ENCODE data around the gene SRGAP2.
"Not testable (repeated sequence)": the region's sequence is repeated elsewhere in the genome, so short reads cannot be mapped to it uniquely, and the experiment has no call there.

SRGAP2 gene

GRCh38 chr1:206234189-206234916 is 31.0 kb downstream of the SRGAP2 start:
- DNase-seq; in situ Hi-C loops (cut with HindIII; ENCODE audit: low pct_ligation_motif_present, low pct_unique_long_range_greater_than_20kb, low sequenced_read_pairs): not testable (repeated sequence)

- in situ Hi-C loops (cut with HindIII; ENCODE audit: low pct_ligation_motif_present, low pct_unique_long_range_greater_than_20kb, low sequenced_read_pairs); DNase-seq: not testable (repeated sequence)
Observed at GRCh38 chr1:206235190-206235589, 31.8 kb downstream of the SRGAP2 start.

- DNase-seq; in situ Hi-C loops (cut with HindIII; ENCODE audit: low pct_ligation_motif_present, low pct_unique_long_range_greater_than_20kb, low sequenced_read_pairs): not testable (repeated sequence)
Observed at GRCh38 chr1:206240288-206240687, 36.9 kb downstream of the SRGAP2 start.

- DNase-seq; in situ Hi-C loops (cut with HindIII; ENCODE audit: low pct_ligation_motif_present, low pct_unique_long_range_greater_than_20kb, low sequenced_read_pairs): not testable (repeated sequence)
Observed at GRCh38 chr1:206243335-206243734, 40.0 kb downstream of the SRGAP2 start.

- in situ Hi-C loops (cut with HindIII; ENCODE audit: low pct_ligation_motif_present, low pct_unique_long_range_greater_than_20kb, low sequenced_read_pairs); DNase-seq: not testable (repeated sequence)
Observed at GRCh38 chr1:206245479-206245878, 42.1 kb downstream of the SRGAP2 start.

GRCh38 chr1:206246129-206246886 is 43.0 kb downstream of the SRGAP2 start:
- in situ Hi-C loops (cut with HindIII; ENCODE audit: low pct_ligation_motif_present, low pct_unique_long_range_greater_than_20kb, low sequenced_read_pairs); DNase-seq: not testable (repeated sequence)

- in situ Hi-C loops (cut with HindIII; ENCODE audit: low pct_ligation_motif_present, low pct_unique_long_range_greater_than_20kb, low sequenced_read_pairs); DNase-seq: not testable (repeated sequence)
Observed at GRCh38 chr1:206250953-206251681, 47.8 kb downstream of the SRGAP2 start.

GRCh38 chr1:206252680-206253335 is 49.5 kb downstream of the SRGAP2 start:
- DNase-seq; in situ Hi-C loops (cut with HindIII; ENCODE audit: low pct_ligation_motif_present, low pct_unique_long_range_greater_than_20kb, low sequenced_read_pairs): not testable (repeated sequence)

All from ACHN (cell line).